Colon (tissue), 2 donors: Measurements from ENCODE around the gene WWOX.

Experiments used
- FAIRE-seq: peaks from 2 replicates; lab custom pipeline; 2012; peaks lifted over from hg19 to GRCh38; lab: Jason Lieb, UNC
- donor health status: control.
- donor health status: control.

Gene WWOX

DNA sequence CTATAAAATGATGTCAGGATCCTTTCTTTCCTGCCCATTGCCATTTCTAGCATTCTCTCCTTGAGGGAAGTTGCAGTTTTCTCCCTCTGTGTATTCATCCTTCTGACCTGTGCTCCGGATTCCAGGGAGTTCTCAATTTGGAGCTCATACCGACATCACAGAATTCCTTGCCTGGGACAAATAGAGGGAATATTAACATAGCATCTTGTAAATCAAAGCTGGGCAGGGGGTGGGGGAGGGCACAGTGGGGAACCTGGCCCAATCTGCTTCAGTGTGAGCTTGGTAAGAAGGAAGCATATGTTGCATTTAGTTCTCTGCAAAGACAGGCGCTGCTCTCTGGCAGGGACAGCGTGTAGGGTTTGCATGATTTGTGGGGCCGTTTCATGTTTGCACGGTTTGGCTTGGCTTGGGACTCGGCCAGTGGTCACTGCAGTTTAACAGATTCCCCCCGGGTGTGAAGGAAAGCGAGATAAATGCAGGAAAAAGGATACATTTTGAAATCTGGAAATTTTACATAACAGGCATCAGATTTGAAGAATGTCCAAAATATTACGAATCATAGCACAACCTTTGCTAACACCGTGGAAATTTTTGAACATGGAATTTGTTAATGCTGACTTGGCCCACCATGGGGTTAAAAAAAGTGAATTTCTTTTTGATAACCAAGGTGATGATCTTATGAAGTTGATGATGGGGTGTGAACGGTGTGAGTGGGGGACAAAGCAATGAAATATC lies 178.0 kb downstream of the WWOX start:
- no peak for FAIRE-seq

DNA sequence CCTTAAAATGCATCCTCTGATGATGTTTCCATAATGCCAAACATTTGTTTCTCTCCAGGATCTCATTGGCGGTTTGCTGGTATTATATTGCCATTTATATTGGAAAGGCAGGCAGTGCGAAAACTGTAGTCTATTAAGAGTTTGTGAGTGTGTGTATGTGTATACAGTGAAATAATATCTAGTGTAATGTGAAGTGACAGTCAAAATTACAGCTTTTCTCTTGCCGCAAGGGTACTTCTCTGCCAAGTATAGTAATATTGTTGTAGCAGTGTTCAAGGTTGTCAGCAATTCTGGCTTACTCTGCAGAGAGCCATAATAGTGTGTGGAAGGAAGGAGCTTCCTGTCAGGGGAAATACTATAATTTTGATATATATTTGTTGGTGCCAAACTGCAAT lies 178.6 kb downstream of the WWOX start:
- FAIRE-seq: no peak

DNA sequence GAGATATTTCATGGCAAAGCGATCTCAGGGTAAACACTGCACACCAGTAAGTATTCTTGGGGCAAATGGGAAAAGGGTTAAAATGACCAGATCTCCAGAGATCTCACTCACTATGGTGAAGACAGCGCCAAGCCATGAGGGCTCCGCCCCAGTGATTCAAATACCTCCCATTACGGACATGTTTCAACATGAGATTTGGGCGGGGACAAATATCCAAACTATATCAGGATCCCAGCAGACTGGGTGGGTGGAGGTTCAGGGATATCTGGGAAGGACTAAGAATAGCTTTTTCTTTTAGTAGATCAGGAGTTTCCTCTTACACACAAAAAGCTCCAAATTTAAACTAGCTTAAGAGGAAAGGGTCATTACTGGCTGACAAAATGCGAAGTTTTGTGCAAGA lies 181.7 kb downstream of the WWOX start:
- no peak for FAIRE-seq

DNA sequence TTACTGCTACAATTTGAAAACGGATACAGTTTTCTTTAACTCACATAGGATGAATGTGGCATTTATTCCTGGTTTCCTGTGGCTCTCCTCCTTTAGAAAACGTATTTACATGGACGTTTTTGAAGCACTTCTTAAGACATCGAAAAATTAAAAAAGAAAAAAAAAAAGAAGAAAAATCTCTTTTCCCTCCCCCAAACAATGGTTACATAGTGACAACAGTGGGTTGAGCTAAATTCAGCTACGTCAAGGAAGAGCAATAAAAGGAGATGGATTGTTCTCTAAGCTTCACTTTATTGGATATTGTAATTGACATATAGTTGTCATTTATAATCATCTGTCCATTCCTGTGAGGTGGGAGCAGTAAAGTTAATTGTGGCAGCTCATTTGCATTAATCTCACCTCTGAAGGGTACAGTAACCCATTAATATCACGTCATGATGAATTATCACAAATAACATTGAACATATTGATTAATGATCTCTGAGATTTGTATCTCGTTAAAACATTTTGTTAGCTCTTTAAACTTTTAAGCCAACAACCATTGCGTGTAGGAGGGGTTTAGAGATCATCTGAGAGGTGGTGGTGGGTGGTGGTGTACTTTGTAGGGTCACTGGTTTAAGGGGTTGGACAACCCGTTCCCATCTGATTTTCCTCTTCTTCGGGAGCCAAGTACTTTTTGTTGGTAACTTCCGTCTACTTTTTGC lies 184.2 kb downstream of the WWOX start:
- FAIRE-seq: no peak

DNA sequence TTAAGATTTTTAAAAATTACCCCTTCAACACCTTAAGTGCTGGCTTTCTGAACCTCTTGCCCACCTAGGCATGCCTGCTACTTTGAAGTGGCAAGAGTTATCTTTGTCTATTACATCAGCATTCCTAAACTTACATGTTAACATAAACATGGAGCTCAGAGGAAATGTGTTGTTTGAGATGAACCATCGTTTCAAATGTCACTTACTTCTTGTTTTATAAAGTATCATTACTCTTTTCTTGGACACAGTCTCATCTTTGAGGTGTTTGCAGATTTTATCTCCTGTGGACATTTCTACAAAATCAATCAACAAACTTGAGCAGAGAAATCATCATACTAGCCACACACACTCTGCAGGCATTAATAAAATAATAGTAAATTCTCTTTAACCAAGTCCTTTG lies 184.9 kb downstream of the WWOX start:
- no peak for FAIRE-seq

DNA sequence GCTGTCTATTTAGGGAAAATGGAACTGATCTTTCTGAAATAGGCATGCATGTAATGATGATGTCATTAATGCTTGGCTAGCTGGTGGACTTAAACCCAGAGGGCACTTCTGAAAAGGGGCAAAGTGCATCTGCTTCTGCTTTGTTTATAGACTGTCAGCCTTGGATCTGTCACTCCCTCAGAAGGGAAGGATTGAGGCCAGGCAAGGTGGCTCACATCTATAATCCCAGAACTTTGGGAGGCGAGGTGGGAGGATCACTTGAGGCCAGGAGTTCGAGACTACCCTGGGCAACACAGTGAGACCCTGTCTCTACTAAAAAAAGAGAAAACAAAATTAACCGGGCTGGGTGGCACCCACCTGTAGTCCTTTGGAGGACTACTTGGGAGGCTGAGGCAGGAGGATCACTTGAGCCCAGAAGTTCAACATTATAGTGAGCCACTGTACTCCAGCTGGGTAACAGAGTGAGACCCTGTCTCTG lies 185.5 kb downstream of the WWOX start:
- no peak for FAIRE-seq

DNA sequence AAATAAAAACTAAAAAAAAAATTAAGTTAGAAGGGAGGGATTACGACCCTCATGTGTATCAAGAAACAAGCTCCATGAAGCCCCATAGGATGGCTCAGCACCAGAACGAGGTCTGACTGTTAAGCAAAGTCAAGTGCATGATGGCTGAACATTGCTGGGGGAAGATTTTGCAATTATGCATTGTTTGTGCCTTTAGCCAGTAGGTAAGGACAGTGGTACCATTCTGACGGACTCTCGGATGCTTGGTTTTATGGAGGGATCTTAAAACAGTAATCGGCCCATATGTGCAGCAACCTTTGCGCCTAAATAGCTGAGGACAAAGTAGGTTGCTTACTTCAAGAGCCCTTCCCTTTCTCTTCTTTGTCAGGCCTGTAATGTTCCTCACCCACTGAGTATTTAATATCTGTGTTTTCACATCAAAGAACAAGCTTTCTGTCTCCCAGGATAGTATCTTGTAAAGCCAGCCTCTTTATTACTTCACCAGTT lies 186.0 kb downstream of the WWOX start:
- no peak for FAIRE-seq

DNA sequence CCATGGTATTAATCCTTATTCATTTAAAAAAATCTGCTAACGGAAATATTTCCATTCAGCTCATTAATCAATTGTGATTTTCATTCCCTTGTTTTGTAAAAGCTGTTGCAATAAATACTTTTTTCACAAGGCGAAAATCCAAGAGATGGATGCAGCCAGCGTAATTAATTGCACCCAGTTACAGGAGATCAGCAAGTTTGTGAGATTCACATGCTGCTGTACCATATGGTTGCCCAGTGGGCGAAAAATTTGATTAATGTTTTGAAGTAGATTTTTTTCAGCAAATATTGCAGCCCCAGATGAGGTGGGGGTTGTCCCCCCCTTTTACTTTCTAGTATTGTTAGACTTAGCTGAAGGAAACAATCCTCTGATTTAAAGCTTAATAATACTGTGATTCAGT lies 186.6 kb downstream of the WWOX start:
- FAIRE-seq: no peak

DNA sequence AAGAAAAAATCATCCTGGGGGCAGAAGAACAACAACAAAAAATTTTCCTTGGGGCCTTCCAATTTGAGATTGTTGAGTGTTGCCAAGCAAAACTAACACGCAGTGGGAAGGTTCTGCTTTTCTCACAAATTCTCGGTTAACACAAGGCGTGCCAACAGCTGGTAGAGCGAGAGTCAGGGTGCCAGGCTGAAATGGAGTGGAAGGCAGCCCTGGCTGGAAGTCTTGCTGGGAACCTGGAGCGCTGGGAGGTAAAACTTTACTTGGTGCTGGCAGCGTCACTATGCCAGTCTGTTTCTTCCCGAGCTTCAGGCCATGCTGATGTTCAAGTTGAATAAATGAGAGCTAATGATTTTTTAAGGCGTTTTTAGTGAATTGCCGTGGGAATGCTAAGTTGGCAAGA lies 189.4 kb downstream of the WWOX start:
- no peak for FAIRE-seq

DNA sequence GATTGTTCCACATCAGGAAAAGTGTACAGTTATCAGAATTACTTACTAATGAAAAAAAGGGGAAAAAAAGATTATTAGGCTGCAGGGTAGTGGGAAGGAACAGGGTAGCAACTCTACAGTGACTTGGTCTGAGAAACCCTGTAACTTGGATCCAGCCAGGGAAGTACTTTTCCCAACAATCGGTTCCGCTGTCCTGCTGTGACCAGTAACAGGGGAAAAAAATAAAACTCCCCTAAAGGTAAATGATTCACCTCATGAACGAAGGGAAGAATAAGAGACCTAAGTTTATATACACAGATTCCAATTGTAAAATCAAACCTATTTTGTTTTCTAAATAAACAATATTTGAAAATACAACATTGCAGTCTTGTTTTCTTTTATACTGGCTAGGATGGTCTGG lies 189.9 kb downstream of the WWOX start:
- FAIRE-seq: no peak

DNA sequence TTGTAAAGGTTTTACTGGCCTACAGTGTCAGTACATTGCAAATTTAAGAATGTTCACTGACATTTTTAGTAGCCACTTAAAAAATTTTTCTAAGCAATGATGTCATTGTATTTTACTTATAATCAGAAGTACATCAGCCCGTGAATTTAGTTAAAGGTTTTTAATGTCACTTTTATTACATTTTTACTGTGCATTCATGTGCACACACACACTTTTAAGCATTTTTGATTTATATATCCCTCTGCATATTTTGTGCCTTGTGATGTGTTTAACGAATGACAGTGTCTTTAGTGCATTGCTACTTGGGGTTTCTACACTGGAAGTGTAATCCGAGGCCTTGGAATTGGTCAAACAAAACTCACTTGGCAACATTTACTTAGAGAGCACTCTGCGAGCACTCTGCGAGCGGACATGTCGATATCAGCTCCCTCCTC lies 190.4 kb downstream of the WWOX start:
- FAIRE-seq: no peak

DNA sequence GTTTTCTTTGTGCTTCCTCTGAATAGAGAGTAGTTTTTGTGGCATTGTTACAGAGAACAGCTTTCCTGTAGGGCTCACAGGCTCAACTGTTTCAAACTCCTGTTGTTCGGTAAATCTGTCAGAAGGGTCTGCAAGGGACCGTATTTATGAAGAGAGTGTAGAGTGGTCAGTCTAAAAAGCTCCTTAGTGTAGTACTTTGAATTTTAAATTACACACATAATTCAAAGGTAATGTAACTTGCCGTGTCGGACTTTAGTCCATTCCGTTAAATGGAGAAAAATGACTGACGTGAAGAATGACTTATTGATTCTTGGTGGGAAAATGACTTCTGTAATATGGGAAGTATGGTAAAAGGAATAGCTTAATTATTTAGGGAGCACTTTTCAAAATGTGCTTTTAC lies 190.9 kb downstream of the WWOX start:
- no peak for FAIRE-seq

DNA sequence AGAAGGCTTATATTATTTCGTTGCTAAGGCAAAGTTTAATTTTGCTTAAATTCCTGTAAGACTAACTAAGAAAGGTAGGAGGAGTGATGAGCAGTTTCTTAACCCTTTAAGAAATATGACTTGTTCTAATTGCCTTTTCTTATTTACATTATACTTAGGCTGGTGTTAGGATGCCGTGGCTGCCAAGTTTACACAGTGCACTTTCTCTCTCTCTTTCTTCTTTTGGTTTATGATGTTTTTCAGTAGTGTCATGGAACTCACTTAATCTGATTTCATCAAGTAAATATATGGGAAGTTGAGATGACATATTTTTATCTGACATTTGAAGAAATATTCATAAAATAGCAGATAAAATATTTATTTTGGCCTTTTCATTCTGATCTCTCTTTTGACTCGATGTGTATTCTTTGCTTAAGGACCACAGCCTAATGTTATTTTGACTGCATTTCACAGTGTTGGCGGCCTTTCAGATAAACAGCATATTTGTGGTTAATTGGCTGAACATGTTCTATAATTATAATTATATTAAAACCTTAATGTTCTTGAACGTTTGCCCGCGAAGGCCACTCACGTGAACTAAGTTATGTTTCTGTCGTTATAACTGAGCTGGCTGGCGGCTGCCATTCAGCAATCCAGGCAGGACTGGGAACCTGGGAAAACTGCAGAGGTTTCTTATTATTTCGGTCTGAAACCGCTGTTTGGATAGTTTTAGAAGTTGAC lies 191.6 kb downstream of the WWOX start:
- no peak for FAIRE-seq

DNA sequence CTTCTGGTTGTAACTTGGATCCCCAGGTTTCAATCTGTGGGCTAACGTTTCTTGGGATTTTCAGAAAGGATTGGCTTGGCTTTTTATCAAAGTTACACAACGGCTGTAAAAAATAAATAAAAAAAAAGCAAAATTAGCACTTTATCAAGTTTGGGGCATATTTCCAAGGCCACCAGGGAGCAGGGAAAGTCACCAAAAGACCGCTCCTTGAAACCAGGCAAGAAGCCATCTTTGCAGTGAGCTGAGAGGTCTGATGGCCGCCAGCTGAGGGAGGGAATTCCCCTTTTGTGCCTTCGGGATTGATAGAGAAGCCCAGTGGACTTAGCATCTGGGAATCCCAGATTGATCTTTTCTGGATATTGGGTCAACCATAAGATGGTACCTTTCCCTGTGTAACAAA lies 192.2 kb downstream of the WWOX start:
- FAIRE-seq: no peak

DNA sequence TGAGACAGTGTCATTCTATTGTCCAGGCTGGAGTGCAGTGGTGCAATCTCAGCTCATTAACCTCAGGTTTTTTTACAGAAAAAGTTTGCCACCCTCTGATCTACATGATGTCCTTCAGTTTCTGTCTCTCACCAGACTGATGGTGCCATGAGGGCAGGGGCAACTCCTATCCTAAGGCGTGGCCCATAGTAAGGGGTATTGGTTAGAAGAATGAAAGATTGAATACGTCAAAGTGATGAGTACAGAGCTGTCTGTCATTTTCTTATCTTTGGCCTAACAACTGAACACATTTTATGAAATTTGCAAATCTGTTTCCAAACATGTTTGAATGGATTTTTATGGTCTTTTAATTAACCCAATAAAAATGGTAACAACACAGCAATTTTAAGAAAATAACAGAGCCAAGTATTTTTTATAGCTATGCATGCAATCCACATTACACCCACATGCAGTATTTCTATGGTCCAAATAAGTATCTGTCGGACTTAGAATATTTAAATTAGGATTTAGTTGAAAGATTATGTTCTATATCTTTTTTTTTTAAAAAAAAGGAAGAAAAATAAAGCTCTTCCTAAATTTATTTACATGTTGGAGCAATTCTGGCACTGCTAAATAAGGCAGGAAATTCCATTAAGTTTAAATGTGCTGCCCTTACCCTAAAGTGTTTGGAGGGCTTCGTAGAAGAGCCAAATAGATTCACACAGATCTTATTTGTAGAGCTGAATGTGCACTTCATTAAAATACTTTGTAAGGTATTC lies 192.8 kb downstream of the WWOX start:
- FAIRE-seq: no peak

DNA sequence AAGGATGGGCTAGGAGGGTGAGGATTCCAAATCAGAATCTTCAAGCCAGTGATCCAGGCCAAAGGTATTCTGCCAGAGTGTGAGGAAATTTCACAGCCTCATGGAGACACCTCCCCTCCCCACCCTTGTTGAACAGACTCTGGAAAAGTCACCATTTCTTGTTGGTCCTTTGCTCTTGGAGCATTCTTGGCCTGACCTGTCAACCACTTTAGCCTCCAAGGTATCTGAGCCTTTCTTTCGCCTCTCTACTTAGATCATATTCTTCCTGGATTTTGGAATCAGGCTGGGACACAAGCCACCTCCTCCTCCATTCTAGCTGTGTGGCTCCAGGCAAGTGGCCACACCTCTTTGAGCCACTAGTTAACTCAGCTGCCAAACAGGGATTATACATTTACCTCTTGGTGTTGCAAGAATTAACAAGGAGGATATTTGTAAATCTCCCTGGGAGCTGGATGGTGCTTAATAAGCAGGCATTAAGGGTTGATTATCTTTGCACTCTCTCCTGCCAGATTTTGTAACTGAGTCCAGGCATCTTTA lies 193.5 kb downstream of the WWOX start:
- no peak for FAIRE-seq

DNA sequence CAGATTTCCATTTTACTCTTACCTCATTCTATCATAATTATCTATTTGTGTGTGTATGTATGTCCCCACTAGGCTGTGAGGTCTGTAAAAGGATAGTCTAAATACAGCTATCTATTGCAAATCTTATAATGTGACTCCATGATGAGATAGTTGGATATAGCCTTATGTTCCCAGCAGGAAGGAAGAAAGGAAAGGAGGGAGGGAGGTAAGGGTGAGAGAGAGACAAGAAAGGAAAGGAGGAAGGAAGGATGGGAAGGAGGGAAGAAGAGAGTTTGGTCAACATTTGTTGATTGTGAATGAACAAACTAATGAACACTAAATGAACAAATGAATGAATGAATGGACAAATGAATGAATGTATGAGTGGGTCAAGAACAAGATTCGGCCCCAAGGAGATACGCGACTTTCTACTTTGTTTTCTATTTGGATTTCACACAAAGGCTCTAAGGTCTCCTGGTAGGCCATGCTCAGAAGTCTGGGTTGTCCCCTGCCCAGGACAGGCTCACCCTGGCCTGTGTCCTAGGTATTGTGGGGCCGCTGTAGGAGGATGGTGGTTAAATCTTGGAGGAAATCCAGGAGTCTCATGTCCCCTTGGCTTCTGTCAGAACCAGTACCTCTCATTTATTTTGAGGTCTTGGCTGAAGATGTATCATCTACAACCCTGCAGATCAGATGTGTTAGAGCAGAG lies 195.2 kb downstream of the WWOX start:
- FAIRE-seq: no peak

DNA sequence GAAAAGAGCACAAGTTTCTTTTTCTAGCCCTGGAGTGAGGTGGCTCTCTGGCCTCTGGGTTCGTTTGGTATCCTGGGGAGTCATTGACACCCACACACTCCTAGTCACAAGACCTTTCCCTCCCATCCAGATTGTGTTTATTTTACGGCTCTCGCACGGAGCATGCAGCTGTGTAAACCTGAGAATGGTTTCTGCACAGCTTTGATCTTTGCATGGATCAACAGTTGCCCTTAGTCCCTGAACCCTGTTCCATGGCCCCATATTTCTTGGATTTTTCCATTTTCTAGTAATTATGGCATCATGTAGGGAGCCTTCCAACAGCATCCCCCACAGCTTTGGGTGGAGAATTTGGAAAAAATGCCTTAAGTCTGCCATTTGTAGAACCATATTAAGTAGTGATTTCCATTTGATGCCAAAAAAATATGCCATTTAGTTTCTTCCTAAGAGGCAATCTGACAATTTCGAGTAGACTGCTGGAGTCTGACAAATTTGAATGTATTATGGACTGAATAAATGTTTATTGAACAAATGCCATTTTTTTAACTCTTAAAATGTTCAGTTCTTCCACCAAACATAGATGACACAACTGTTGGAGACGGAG lies 197.7 kb downstream of the WWOX start:
- no peak for FAIRE-seq

DNA sequence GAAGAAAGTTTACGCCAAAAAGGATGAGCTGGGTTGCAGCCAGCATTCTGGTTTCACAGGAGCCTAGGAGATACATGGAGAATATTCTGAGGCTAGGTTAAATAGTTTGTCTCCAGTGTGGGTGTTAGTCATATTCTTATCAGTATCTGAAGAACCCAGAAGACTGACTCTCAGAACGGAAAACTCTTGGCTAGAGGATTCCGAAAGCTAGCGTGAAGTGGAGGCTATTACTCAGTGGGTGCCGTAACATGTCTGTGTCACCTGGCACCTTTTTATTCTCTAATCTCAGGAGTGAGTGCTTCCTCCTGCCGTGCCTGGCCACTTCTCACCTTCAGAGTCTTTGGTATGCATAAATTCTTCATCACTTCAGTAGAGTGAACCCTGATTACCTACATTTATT lies 199.5 kb downstream of the WWOX start:
- FAIRE-seq: no peak

DNA sequence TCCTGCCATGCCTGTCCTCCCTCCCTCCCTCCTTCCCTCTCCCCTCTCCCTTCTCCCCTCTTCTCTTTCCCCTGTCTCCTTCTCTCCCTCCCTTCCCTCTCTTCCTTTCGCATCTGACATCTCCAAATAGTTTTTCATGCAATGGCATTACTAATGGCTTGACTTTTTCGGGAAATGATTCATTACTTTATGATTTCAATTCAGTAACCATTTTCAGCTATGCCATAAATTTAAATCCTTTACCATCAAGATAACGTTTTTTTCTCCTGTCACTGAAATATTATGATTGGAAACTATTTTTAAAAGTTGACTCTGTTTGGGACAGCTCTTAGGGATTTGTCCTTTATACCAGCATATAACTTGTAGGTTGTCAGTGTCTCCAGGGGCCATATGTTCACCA lies 201.0 kb downstream of the WWOX start:
- FAIRE-seq: no peak

DNA sequence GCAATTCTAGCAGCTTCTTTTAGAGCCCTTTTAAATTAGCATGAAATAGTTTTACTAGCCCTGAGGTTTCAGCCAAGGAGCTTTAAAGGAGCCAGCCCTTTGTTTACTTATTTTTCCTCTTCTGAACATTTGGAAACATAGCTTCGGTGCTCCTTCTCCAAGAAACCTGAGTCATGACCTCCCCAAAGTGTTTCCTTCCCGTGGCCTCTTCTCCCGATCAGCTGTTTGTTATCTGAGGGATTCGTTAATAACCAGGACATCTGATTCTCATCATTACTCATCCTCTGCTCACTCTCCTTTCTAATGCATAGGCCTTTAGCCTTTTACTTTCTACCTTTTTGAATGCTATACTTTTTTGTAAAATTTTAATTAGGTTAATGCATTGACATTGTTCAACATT lies 204.5 kb downstream of the WWOX start:
- no peak for FAIRE-seq
